ENCODE data around the gene FRMD8.

FRMD8 gene

GRCh38 chr11:65396769-65397745 is 10.6 kb downstream of the FRMD8 start:
- H3K27ac ChIP-seq (ENCODE audit: low read length): no peak overlapping the region
- H3K4me3 ChIP-seq (ENCODE audit: low read length): no peak overlapping the region
- no peaks in the 10 kb centered on the region for H3K27me3 ChIP-seq (ENCODE audit: control insufficient read depth, insufficient read depth, low read length)
- peaks cover 3% of the 10 kb centered on the region for H3K4me1 ChIP-seq (ENCODE audit: control insufficient read depth, low read depth, low read length)
- no peaks in the 10 kb centered on the region for H3K9me3 ChIP-seq (ENCODE audit: control insufficient read depth, low read depth, low read length)
- H3K9ac ChIP-seq (ENCODE audit: low read length): no peak overlapping the region
- no peaks in the 10 kb centered on the region for H3K36me3 ChIP-seq (ENCODE audit: control insufficient read depth, low read depth, low read length)

- Histone ChIP-seq H3K9me3 (ENCODE audit: control insufficient read depth, low read depth, low read length) (no peaks in the 10 kb centered on the region), H3K4me1 (ENCODE audit: control insufficient read depth, low read depth, low read length) (peaks cover 3% of the 10 kb centered on the region), H3K9ac (ENCODE audit: low read length) (no peak overlapping the region), H3K36me3 (ENCODE audit: control insufficient read depth, low read depth, low read length) (no peaks in the 10 kb centered on the region), H3K27ac (ENCODE audit: low read length) (no peak overlapping the region), H3K4me3 (ENCODE audit: low read length) (no peak overlapping the region), H3K27me3 (ENCODE audit: control insufficient read depth, insufficient read depth, low read length) (no peaks in the 10 kb centered on the region)
These were observed 12.0 kb downstream of the FRMD8 start for GRCh38 chr11:65398362-65398910.

GRCh38 chr11:65399249-65399648 is 12.8 kb downstream of the FRMD8 start:
- peaks cover 3% of the 10 kb centered on the region for H3K4me1 ChIP-seq (ENCODE audit: control insufficient read depth, low read depth, low read length)
- no peak overlapping the region for H3K9ac ChIP-seq (ENCODE audit: low read length)
- no peaks in the 10 kb centered on the region for H3K9me3 ChIP-seq (ENCODE audit: control insufficient read depth, low read depth, low read length)
- H3K36me3 ChIP-seq (ENCODE audit: control insufficient read depth, low read depth, low read length): no peaks in the 10 kb centered on the region
- H3K27ac ChIP-seq (ENCODE audit: low read length): no peak overlapping the region
- no peaks in the 10 kb centered on the region for H3K27me3 ChIP-seq (ENCODE audit: control insufficient read depth, insufficient read depth, low read length)
- H3K4me3 ChIP-seq (ENCODE audit: low read length): no peak overlapping the region

- Histone ChIP-seq H3K36me3 (ENCODE audit: control insufficient read depth, low read depth, low read length) (peaks cover under 1% of the 10 kb centered on the region), H3K9ac (ENCODE audit: low read length) (no peak overlapping the region), H3K27me3 (ENCODE audit: control insufficient read depth, insufficient read depth, low read length) (no peaks in the 10 kb centered on the region), H3K9me3 (ENCODE audit: control insufficient read depth, low read depth, low read length) (no peaks in the 10 kb centered on the region), H3K4me1 (ENCODE audit: control insufficient read depth, low read depth, low read length) (peaks cover 3% of the 10 kb centered on the region), H3K27ac (ENCODE audit: low read length) (no peak overlapping the region), H3K4me3 (ENCODE audit: low read length) (no peak overlapping the region)
These were observed 13.4 kb downstream of the FRMD8 start for GRCh38 chr11:65399845-65400244.

- Histone ChIP-seq H3K9me3 (ENCODE audit: control insufficient read depth, low read depth, low read length) (no peaks in the 10 kb centered on the region), H3K36me3 (ENCODE audit: control insufficient read depth, low read depth, low read length) (peaks cover 5% of the 10 kb centered on the region), H3K27ac (ENCODE audit: low read length) (no peak overlapping the region), H3K9ac (ENCODE audit: low read length) (no peak overlapping the region), H3K4me3 (ENCODE audit: low read length) (no peak overlapping the region), H3K4me1 (ENCODE audit: control insufficient read depth, low read depth, low read length) (peaks cover 3% of the 10 kb centered on the region), H3K27me3 (ENCODE audit: control insufficient read depth, insufficient read depth, low read length) (no peaks in the 10 kb centered on the region)
These were observed 14.1 kb downstream of the FRMD8 start for GRCh38 chr11:65400307-65401072.

GRCh38 chr11:65401073-65401802 is 14.8 kb downstream of the FRMD8 start:
- no peak overlapping the region for H3K9ac ChIP-seq (ENCODE audit: low read length)
- peaks cover 3% of the 10 kb centered on the region for H3K4me1 ChIP-seq (ENCODE audit: control insufficient read depth, low read depth, low read length)
- no peak overlapping the region for H3K4me3 ChIP-seq (ENCODE audit: low read length)
- no peaks in the 10 kb centered on the region for H3K27me3 ChIP-seq (ENCODE audit: control insufficient read depth, insufficient read depth, low read length)
- peaks cover 5% of the 10 kb centered on the region for H3K36me3 ChIP-seq (ENCODE audit: control insufficient read depth, low read depth, low read length)
- H3K9me3 ChIP-seq (ENCODE audit: control insufficient read depth, low read depth, low read length): no peaks in the 10 kb centered on the region
- H3K27ac ChIP-seq (ENCODE audit: low read length): no peak overlapping the region

GRCh38 chr11:65401803-65402248 is 15.4 kb downstream of the FRMD8 start:
- H3K27ac ChIP-seq (ENCODE audit: low read length): no peak overlapping the region
- H3K36me3 ChIP-seq (ENCODE audit: control insufficient read depth, low read depth, low read length): peaks cover 5% of the 10 kb centered on the region
- H3K27me3 ChIP-seq (ENCODE audit: control insufficient read depth, insufficient read depth, low read length): no peaks in the 10 kb centered on the region
- no peaks in the 10 kb centered on the region for H3K9me3 ChIP-seq (ENCODE audit: control insufficient read depth, low read depth, low read length)
- H3K4me3 ChIP-seq (ENCODE audit: low read length): no peak overlapping the region
- H3K4me1 ChIP-seq (ENCODE audit: control insufficient read depth, low read depth, low read length): peaks cover 3% of the 10 kb centered on the region
- H3K9ac ChIP-seq (ENCODE audit: low read length): no peak overlapping the region

- H3K9me3 ChIP-seq (ENCODE audit: control insufficient read depth, low read depth, low read length): no peaks in the 10 kb centered on the region
- H3K9ac ChIP-seq (ENCODE audit: low read length): no peak overlapping the region
- peaks cover 3% of the 10 kb centered on the region for H3K4me1 ChIP-seq (ENCODE audit: control insufficient read depth, low read depth, low read length)
- peaks cover 5% of the 10 kb centered on the region for H3K36me3 ChIP-seq (ENCODE audit: control insufficient read depth, low read depth, low read length)
- no peak overlapping the region for H3K4me3 ChIP-seq (ENCODE audit: low read length)
- no peaks in the 10 kb centered on the region for H3K27me3 ChIP-seq (ENCODE audit: control insufficient read depth, insufficient read depth, low read length)
- no peak overlapping the region for H3K27ac ChIP-seq (ENCODE audit: low read length)
These were observed 16.4 kb downstream of the FRMD8 start for GRCh38 chr11:65402790-65403189.

- Histone ChIP-seq H3K27ac (ENCODE audit: low read length) (no peak overlapping the region), H3K9me3 (ENCODE audit: control insufficient read depth, low read depth, low read length) (no peaks in the 10 kb centered on the region), H3K36me3 (ENCODE audit: control insufficient read depth, low read depth, low read length) (peaks cover 5% of the 10 kb centered on the region), H3K4me1 (ENCODE audit: control insufficient read depth, low read depth, low read length) (peaks cover 3% of the 10 kb centered on the region), H3K27me3 (ENCODE audit: control insufficient read depth, insufficient read depth, low read length) (no peaks in the 10 kb centered on the region), H3K9ac (ENCODE audit: low read length) (no peak overlapping the region), H3K4me3 (ENCODE audit: low read length) (no peak overlapping the region)
These were observed 17.2 kb downstream of the FRMD8 start for GRCh38 chr11:65403607-65404121.

GRCh38 chr11:65404210-65404609 is 17.8 kb downstream of the FRMD8 start:
- H3K9ac ChIP-seq (ENCODE audit: low read length): no peak overlapping the region

More at GRCh38 chr11:65404210-65404609, 17.8 kb downstream of the FRMD8 start:
- Histone ChIP-seq H3K4me3 (ENCODE audit: low read length) (no peak overlapping the region), H3K4me1 (ENCODE audit: control insufficient read depth, low read depth, low read length) (peaks cover 3% of the 10 kb centered on the region), H3K27me3 (ENCODE audit: control insufficient read depth, insufficient read depth, low read length) (no peaks in the 10 kb centered on the region), H3K9me3 (ENCODE audit: control insufficient read depth, low read depth, low read length) (no peaks in the 10 kb centered on the region), H3K36me3 (ENCODE audit: control insufficient read depth, low read depth, low read length) (peaks cover 5% of the 10 kb centered on the region), H3K27ac (ENCODE audit: low read length) (no peak overlapping the region)

Measured in iPS-18a (cell line).